Astrocyte of the spinal cord (primary cell): Measurements from ENCODE around the gene VAV3.

Experiments
- DNase-seq: peaks from one replicate; pipeline ENCODE4 v3.0.0; 2011; ENCODE audit warnings: low read depth, low spot score
- H3K4me3 ChIP-seq: 2 replicates; pipeline ENCODE4 v1.5.1; 2011; ENCODE audit warnings: low read depth, mild to moderate bottlenecking, low read length, moderate library complexity
- in situ Hi-C: cut with HindIII; loops from 2 replicates; pipeline ENCODE4 v1.10.0; 2017; ENCODE audit warnings: low sequenced_read_pairs
- TF ChIP-seq, protein P1 (sequence below): IDR thresholded peaks from 2 replicates; pipeline ENCODE4 v1.5.1; 2012; ENCODE audit warnings: low read depth, mild to moderate bottlenecking, low read length, inconsistent platforms

Gene VAV3

DNA sequence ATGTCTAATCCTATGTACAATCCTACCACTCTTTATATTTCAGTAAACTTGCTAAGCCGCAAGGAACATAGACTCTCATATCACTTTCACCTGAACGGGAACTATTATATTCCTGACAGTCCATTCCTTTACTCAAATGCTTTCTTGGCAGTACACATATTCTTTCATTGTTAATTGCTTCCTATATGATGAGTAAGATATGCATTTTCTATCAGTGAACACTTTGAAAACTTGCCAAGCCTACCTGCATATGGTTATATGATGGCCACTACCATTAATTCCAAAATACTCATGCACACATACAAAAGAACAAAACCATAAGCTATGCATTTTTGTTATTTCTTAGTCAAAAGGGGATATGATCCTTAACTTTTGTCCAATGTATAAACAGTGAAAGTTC is 341.5 kb downstream of the VAV3 start:
- TF ChIP-seq, protein P1, sequence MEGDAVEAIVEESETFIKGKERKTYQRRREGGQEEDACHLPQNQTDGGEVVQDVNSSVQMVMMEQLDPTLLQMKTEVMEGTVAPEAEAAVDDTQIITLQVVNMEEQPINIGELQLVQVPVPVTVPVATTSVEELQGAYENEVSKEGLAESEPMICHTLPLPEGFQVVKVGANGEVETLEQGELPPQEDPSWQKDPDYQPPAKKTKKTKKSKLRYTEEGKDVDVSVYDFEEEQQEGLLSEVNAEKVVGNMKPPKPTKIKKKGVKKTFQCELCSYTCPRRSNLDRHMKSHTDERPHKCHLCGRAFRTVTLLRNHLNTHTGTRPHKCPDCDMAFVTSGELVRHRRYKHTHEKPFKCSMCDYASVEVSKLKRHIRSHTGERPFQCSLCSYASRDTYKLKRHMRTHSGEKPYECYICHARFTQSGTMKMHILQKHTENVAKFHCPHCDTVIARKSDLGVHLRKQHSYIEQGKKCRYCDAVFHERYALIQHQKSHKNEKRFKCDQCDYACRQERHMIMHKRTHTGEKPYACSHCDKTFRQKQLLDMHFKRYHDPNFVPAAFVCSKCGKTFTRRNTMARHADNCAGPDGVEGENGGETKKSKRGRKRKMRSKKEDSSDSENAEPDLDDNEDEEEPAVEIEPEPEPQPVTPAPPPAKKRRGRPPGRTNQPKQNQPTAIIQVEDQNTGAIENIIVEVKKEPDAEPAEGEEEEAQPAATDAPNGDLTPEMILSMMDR, result no peak
- in situ Hi-C loops, result no loop called here
- DNase-seq, result no peak
- no peak overlapping the region for H3K4me3 ChIP-seq

DNA sequence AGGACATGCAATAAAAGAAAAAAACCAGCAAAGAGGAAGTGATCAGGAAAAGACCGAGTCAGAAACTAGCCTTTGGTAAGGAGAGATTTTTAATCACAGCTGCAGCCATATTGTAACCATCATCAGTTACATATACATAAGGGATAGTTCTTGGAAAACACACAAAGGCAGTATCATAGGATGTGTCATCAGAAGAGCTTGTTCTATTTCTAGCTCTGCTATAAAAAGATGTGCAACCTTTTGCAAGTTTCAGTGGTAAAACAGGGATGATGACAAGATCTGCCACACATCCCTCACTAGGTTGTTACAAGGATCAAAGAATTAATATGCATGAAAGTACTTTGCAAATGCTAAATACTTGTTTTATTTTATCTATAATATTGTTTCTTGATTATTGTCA is 342.0 kb downstream of the VAV3 start:
- in situ Hi-C loops, result no loop called here
- TF ChIP-seq, protein P1, result no peak
- H3K4me3 ChIP-seq, result no peak overlapping the region
- no peak for DNase-seq

DNA sequence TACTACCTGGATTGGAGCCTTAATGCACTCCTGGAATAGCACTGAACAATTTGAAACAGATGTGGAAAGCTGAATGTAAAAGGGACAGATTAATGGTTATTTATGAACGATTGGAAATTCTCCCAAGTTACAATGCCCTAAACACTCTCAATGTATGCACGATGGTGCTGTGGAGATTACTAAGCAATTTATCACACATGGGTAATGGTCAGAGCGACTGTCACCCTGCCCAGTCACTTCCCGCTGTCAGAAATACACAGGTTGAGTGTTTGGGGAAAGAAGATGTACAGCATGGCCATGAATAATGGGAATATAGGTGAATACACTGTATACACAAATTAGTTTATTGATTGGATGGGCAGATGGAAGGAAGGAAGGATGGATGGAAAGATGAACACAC is 342.4 kb downstream of the VAV3 start:
- in situ Hi-C loops, result no loop called here
- H3K4me3 ChIP-seq, result no peak overlapping the region
- no peak for DNase-seq
- TF ChIP-seq, protein P1, result no peak

DNA sequence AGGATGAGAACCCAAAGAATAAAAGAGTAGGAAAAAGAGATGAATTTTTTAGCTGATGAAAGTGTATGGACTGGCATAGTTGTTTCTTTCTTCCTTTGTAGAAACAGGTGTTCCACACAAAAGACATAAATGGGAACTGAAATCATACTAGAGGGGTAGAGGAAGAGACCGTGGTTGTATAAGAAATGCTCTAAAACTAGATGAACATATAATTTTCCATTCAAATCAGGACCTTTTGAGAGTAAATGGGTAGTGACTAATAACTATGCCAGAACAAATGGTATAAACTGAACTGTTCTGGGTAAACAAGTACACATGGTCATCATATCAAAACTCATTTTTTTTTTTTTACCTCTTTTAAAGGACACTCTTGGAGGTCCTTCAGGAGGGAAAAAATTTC is 344.2 kb downstream of the VAV3 start:
- in situ Hi-C loops, result no loop called here
- H3K4me3 ChIP-seq, result no peak overlapping the region
- TF ChIP-seq, protein P1, result no peak
- DNase-seq, result no peak

DNA sequence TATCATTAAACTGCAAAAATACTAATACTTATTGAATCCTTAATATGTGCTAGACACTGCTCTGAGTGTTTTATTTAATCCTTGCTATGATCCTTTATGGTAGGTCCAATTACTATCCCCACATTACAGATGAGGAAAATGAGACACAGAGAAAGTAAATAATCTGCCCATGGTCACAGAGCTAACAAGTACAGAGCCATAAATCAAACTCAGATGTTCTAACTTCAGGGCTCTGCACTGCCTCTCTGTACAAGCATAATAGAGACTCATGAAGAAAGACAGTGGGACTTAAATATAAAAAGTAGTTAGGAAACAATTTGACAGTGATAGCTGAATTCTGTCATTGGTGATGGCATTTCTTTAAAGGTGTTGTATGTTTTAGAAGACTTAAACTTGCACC is 346.4 kb downstream of the VAV3 start:
- in situ Hi-C loops, result no loop called here
- TF ChIP-seq, protein P1, result no peak
- no peak for DNase-seq
- no peak overlapping the region for H3K4me3 ChIP-seq

DNA sequence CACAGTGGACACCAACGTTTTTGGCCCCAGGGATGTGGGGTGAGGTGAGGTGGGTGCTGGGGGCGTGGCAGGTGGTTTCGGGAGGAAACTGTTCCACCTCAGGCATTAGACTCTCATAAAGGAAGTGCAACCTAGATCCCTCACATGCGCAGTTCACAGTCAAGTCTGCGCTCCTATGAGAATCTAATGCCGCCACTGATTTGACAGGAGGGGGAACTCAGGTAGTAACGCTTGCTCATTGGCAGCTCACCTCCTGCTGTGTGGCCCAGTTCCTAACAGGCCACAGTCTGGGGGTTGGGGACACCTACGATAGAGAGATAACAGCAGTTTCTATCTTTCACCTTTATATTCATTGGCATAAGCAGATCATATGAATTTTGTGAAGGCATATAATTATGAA is 347.1 kb downstream of the VAV3 start:
- TF ChIP-seq, protein P1, result no peak
- in situ Hi-C loops, result no loop called here
- H3K4me3 ChIP-seq, result no peak overlapping the region
- no peak for DNase-seq

DNA sequence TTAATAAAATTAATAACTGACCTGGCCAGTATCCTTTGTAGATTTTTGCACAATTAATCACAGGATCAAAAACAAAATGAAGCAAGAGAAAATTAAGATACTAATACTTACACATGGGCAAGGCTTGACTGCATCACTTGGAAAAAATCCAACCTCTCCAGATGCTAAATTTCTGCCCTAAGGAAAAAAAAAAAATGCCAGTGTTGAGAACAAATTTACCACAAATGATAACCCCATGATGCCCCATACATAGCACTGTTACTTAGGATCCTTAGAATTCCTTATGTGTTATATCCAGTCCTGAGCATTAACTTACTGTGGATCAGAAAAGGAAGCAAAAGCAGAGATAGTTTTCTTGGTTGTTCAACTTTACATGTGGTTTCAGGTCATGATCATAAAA is 347.5 kb downstream of the VAV3 start:
- DNase-seq, result no peak
- TF ChIP-seq, protein P1, result no peak
- in situ Hi-C loops, result no loop called here
- no peak overlapping the region for H3K4me3 ChIP-seq
